ENCODE results near the gene GDF2. TPM values are rescaled to one million over a fixed set of nuclear protein-coding genes. Genes with fewer than 3 reads are reported as not detected.

Gene GDF2
- total and polyA plus RNA-seq, 2 experiments from 2014 or later = not detected

- Histone ChIP-seq H3K4me2 (no peak overlapping the region), H3K27me3 (ENCODE audit: insufficient read depth) (no peaks in the 10 kb centered on the region), H4K20me1 (replicated peaks; ENCODE audit: insufficient read depth) (no peaks in the 10 kb centered on the region), H2AFZ (no peak overlapping the region), H3K4me1 (ENCODE audit: insufficient read depth) (no peaks in the 10 kb centered on the region), H3K4me3 (no peak overlapping the region), H3K27ac (ENCODE audit: low read depth) (no peak overlapping the region), H3K36me3 (ENCODE audit: insufficient read depth) (no peaks in the 10 kb centered on the region), H3F3A (replicated peaks; ENCODE audit: low read depth) (no peaks in the 10 kb centered on the region), H3K9me2 (ENCODE audit: insufficient read depth) (0 out of 2 replicates have a peak, but pooled peaks cover 4% of the 10 kb centered on the region), H3K79me2 (replicated peaks; ENCODE audit: insufficient read depth) (no peaks in the 10 kb centered on the region)
- Mint-ChIP-seq H3K27ac (no peak overlapping the region), H3K36me3 (ENCODE audit: low read depth) (no peaks in the 10 kb centered on the region), H3K4me1 (no peaks in the 10 kb centered on the region), H3K4me3 (no peak overlapping the region), H3K9me3 (no peaks in the 10 kb centered on the region), H3K27me3 (ENCODE audit: insufficient read depth, low read depth, poor library complexity) (peaks cover 13% of the 10 kb centered on the region)
- ATAC-seq (no peak), DNase-seq (ENCODE audit: low spot score) (no peak)
- TF ChIP-seq POLR2AphosphoS5 (IDR thresholded peaks at IDR 0.05; ENCODE audit: low read depth) (no peak), ZNF114 (CRISPR knock-in tag; IDR thresholded peaks at IDR 0.05) (no peak), ZNF331 (CRISPR knock-in tag; IDR thresholded peaks at IDR 0.05; ENCODE audit: low read depth) (no peak), STAT1 (IDR thresholded peaks at IDR 0.05; ENCODE audit: unreplicated experiment) (no peak), JUNB (IDR thresholded peaks at IDR 0.05; ENCODE audit: unreplicated experiment) (no peak), EZH2 (IDR thresholded peaks at IDR 0.05; ENCODE audit: low read depth, unreplicated experiment) (no peak), ZNF462 (CRISPR knock-in tag; IDR thresholded peaks at IDR 0.05) (no peak), NANOG (IDR thresholded peaks at IDR 0.05; ENCODE audit: borderline replicate concordance) (no peak), CREB1 (CRISPR knock-in tag; IDR thresholded peaks at IDR 0.05; ENCODE audit: low read depth) (no peak), EZH2phosphoT487 (IDR thresholded peaks at IDR 0.05; ENCODE audit: unreplicated experiment) (no peak), REST (IDR thresholded peaks at IDR 0.05; ENCODE audit: unreplicated experiment) (no peak)
- TF ChIP-seq, protein P1, sequence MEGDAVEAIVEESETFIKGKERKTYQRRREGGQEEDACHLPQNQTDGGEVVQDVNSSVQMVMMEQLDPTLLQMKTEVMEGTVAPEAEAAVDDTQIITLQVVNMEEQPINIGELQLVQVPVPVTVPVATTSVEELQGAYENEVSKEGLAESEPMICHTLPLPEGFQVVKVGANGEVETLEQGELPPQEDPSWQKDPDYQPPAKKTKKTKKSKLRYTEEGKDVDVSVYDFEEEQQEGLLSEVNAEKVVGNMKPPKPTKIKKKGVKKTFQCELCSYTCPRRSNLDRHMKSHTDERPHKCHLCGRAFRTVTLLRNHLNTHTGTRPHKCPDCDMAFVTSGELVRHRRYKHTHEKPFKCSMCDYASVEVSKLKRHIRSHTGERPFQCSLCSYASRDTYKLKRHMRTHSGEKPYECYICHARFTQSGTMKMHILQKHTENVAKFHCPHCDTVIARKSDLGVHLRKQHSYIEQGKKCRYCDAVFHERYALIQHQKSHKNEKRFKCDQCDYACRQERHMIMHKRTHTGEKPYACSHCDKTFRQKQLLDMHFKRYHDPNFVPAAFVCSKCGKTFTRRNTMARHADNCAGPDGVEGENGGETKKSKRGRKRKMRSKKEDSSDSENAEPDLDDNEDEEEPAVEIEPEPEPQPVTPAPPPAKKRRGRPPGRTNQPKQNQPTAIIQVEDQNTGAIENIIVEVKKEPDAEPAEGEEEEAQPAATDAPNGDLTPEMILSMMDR (conservative IDR thresholded peaks at IDR 0.05; ENCODE audit: low read depth in 2 of 2) = no peak
- TF ChIP-seq, protein P2, sequence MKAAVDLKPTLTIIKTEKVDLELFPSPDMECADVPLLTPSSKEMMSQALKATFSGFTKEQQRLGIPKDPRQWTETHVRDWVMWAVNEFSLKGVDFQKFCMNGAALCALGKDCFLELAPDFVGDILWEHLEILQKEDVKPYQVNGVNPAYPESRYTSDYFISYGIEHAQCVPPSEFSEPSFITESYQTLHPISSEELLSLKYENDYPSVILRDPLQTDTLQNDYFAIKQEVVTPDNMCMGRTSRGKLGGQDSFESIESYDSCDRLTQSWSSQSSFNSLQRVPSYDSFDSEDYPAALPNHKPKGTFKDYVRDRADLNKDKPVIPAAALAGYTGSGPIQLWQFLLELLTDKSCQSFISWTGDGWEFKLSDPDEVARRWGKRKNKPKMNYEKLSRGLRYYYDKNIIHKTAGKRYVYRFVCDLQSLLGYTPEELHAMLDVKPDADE (IDR thresholded peaks at IDR 0.05) = no peak
These were observed 6.1 kb upstream of the GDF2 start for GRCh38 chr10:47316131-47316530.

All from GM23338 (cell line).